ENCODE results near the gene SH3RF2. TPM values are rescaled to one million over a fixed set of nuclear protein-coding genes. Genes with fewer than 3 reads are reported as not detected.

SH3RF2 gene
- total and polyA plus RNA-seq, 2 experiments from 2014 or later = 35.1 to 35.4 TPM

DNA sequence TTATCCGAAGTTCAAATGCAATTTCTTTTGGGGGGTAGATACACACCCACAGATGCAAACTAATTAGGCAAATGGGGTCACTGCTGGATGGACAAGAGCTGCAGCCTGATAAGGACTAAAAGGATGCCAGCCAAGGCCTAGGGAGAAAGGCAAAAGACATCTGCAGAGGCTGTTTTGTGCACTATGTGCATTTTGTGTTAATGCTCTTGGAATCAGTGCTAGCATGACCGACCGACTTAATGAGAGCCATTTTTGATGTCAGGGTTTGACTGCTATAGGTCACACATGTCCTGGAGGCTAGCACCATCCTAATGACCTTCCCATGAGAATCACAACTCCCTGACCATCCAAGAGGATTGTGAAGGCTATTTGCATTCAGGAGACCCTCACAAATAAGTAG lies 134.4 kb downstream of the SH3RF2 start:
- no peaks in the 10 kb centered on the region for H3K9me3 ChIP-seq (ENCODE audit: low read depth)
- H2AFZ ChIP-seq = no peak overlapping the region

GRCh38 chr5:146071171-146071570 lies 134.8 kb downstream of the SH3RF2 start:
- H3K36me3 ChIP-seq (replicated peaks; ENCODE audit: insufficient read depth, low read depth) = no peaks in the 10 kb centered on the region
- no peaks in the 10 kb centered on the region for H3K4me1 ChIP-seq (ENCODE audit: insufficient read depth)
- no peak overlapping the region for H3K4me2 ChIP-seq
- no peaks in the 10 kb centered on the region for H3K9me3 ChIP-seq (ENCODE audit: low read depth)
- no peak for TF ChIP-seq EZH2 (IDR thresholded peaks at IDR 0.05; ENCODE audit: borderline replicate concordance)
- no peak for TF ChIP-seq EZH2phosphoT487 (IDR thresholded peaks at IDR 0.05; ENCODE audit: low read depth, severe bottlenecking, unreplicated experiment)
- TF ChIP-seq CTCF (IDR thresholded peaks at IDR 0.05; ENCODE audit: poor library complexity) = no peak
- no peaks in the 10 kb centered on the region for H3K9me2 ChIP-seq (replicated peaks; ENCODE audit: insufficient read depth)
- H3K27ac ChIP-seq = no peak overlapping the region
- 73% methylated on average over 4 of the region's 4 CpGs for WGBS (ENCODE audit: low lambda C conversion rate, missing lambda C conversion rate)
- H2AFZ ChIP-seq = no peak overlapping the region
- no peak for DNase-seq (ENCODE audit: low spot score)
- no peaks in the 10 kb centered on the region for H3K27me3 ChIP-seq
- H4K20me1 ChIP-seq (ENCODE audit: insufficient read depth, poor library complexity, severe bottlenecking) = no peaks in the 10 kb centered on the region
- no peaks in the 10 kb centered on the region for H3K79me2 ChIP-seq
- no peak overlapping the region for H3K4me3 ChIP-seq

More for the DNA sequence above, 134.4 kb downstream of the SH3RF2 start:
- no peak overlapping the region for H3K27ac ChIP-seq
- TF ChIP-seq EZH2phosphoT487 (IDR thresholded peaks at IDR 0.05; ENCODE audit: low read depth, severe bottlenecking, unreplicated experiment) (no peak), EZH2 (IDR thresholded peaks at IDR 0.05; ENCODE audit: borderline replicate concordance) (no peak), CTCF (IDR thresholded peaks at IDR 0.05; ENCODE audit: poor library complexity) (no peak)
- no peaks in the 10 kb centered on the region for H3K4me1 ChIP-seq (ENCODE audit: insufficient read depth)
- DNase-seq (ENCODE audit: low spot score) = no peak
- no peaks in the 10 kb centered on the region for H3K9me2 ChIP-seq (replicated peaks; ENCODE audit: insufficient read depth)
- H3K36me3 ChIP-seq (replicated peaks; ENCODE audit: insufficient read depth, low read depth) = no peaks in the 10 kb centered on the region
- H3K79me2 ChIP-seq = no peaks in the 10 kb centered on the region
- H4K20me1 ChIP-seq (ENCODE audit: insufficient read depth, poor library complexity, severe bottlenecking) = no peaks in the 10 kb centered on the region
- H3K4me3 ChIP-seq = no peak overlapping the region
- H3K27me3 ChIP-seq = no peaks in the 10 kb centered on the region
- 92% methylated on average over 3 of the region's 3 CpGs for WGBS (ENCODE audit: low lambda C conversion rate, missing lambda C conversion rate)
- H3K4me2 ChIP-seq = no peak overlapping the region

- Histone ChIP-seq H3K4me3 (no peak overlapping the region), H2AFZ (no peak overlapping the region), H3K9me2 (replicated peaks; ENCODE audit: insufficient read depth) (no peaks in the 10 kb centered on the region), H4K20me1 (ENCODE audit: insufficient read depth, poor library complexity, severe bottlenecking) (no peaks in the 10 kb centered on the region), H3K27me3 (no peaks in the 10 kb centered on the region), H3K36me3 (replicated peaks; ENCODE audit: insufficient read depth, low read depth) (no peaks in the 10 kb centered on the region), H3K4me2 (no peak overlapping the region), H3K9me3 (ENCODE audit: low read depth) (no peaks in the 10 kb centered on the region), H3K4me1 (ENCODE audit: insufficient read depth) (no peaks in the 10 kb centered on the region), H3K27ac (no peak overlapping the region), H3K79me2 (no peaks in the 10 kb centered on the region)
- no peak for DNase-seq (ENCODE audit: low spot score)
- 71% methylated on average over 2 of the region's 2 CpGs for WGBS (ENCODE audit: low lambda C conversion rate, missing lambda C conversion rate)
- TF ChIP-seq EZH2 (IDR thresholded peaks at IDR 0.05; ENCODE audit: borderline replicate concordance) (no peak), CTCF (IDR thresholded peaks at IDR 0.05; ENCODE audit: poor library complexity) (no peak), EZH2phosphoT487 (IDR thresholded peaks at IDR 0.05; ENCODE audit: low read depth, severe bottlenecking, unreplicated experiment) (no peak)
Measured at GRCh38 chr5:146072595-146072994, 136.2 kb downstream of the SH3RF2 start.
